ENCODE data around the gene TARS2. TPM values are rescaled to one million over a fixed set of nuclear protein-coding genes. Genes with fewer than 3 reads are reported as not detected.

Gene TARS2
- total and polyA plus RNA-seq, 2 of the 13 experiments (the other 11 are each of a cell fraction or from before 2014, with no cell fraction given) = 21.3 to 22.8 TPM

DNA sequence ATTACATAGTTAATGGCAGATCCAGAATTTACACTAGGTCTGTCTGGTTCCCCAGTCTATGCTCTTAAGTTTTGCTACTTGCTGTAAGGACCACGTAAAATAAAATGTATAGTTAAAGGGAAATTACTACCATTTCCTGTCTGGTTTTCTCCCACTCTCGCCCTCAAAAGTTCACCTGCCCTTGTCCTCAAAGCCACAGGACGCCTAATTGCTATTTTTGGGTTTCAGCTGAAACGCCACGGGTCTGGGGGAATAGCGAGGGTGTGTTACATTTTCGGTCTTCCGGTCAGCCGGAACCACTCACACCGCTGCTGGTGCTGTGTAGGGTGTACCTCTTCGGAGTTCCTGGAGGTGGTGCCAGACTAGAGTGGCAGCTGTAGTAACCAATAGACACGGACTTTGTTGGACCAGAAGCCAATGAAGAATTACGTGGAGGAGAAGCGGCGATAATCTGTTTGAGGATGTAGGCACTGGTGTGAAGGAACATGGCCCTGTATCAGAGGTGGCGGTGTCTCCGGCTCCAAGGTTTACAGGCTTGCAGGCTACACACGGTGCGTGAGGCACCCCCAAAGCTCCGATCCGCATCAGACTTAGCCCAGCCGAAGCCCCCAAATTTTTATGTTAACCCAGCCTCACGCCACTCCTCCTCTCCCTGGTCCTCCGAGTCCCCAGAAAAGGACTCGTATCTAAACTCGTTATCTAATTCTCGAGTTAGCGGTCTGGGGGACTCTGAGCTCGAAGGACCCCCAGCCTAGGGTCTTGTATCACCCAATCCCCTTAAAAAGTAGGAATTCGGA lies at the start of gene TARS2 (continued):
- TF ChIP-seq ZNF503 (CRISPR knock-in tag; IDR thresholded peaks at IDR 0.05) (peak; percentile 43; the same call in 1 of the 2 replicates), ZNF570 (CRISPR knock-in tag; IDR thresholded peaks at IDR 0.05; ENCODE audit: borderline replicate concordance) (no peak), SKI (IDR thresholded peaks at IDR 0.05; ENCODE audit: partially characterized antibody) (peak; percentile 13), RBM22 (optimal IDR thresholded peaks at IDR 0.05; ENCODE audit: low read length) (peak; percentile 80), ZNF75D (CRISPR knock-in tag; IDR thresholded peaks at IDR 0.05; ENCODE audit: borderline replicate concordance) (no peak), MAZ (IDR thresholded peaks at IDR 0.05; ENCODE audit: borderline replicate concordance, low read depth, low read length) (peak; percentile 63; the same call in 1 of the 2 replicates), MAZ (CRISPR knock-in tag; IDR thresholded peaks at IDR 0.05; ENCODE audit: low read depth) (peak; percentile 48; the same call in 1 of the 2 replicates), ZNF891 (CRISPR knock-in tag; IDR thresholded peaks at IDR 0.05) (0 out of 2 replicates have a peak, but pooled peaks have one; percentile 79), ZEB1 (IDR thresholded peaks at IDR 0.05; ENCODE audit: insufficient replicate concordance, low read depth) (peak; percentile 74), ZFY (CRISPR knock-in tag; IDR thresholded peaks at IDR 0.05) (peak; percentile 55), DR1 (CRISPR knock-in tag; IDR thresholded peaks at IDR 0.05) (no peak), IRF2 (CRISPR knock-in tag; IDR thresholded peaks at IDR 0.05) (peak; percentile 86), SIN3A (IDR thresholded peaks at IDR 0.05; ENCODE audit: borderline replicate concordance, low read depth, low read length) (peak; percentile 84; the same call in 1 of the 2 replicates), SRY (CRISPR knock-in tag; IDR thresholded peaks at IDR 0.05) (no peak), ZZZ3 (CRISPR knock-in tag; IDR thresholded peaks at IDR 0.05; ENCODE audit: borderline replicate concordance) (peak; percentile 56; the same call in 1 of the 2 replicates), EEA1 (CRISPR knock-in tag; IDR thresholded peaks at IDR 0.05; ENCODE audit: borderline replicate concordance) (no peak), ZFP62 (CRISPR knock-in tag; IDR thresholded peaks at IDR 0.05) (no peak)
- TF ChIP-seq, protein P1, sequence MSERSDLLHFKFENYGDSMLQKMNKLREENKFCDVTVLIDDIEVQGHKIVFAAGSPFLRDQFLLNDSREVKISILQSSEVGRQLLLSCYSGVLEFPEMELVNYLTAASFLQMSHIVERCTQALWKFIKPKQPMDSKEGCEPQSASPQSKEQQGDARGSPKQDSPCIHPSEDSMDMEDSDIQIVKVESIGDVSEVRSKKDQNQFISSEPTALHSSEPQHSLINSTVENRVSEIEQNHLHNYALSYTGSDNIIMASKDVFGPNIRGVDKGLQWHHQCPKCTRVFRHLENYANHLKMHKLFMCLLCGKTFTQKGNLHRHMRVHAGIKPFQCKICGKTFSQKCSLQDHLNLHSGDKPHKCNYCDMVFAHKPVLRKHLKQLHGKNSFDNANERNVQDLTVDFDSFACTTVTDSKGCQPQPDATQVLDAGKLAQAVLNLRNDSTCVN (CRISPR knock-in tag; IDR thresholded peaks at IDR 0.05; ENCODE audit: borderline replicate concordance) = 0 out of 2 replicates have a peak, but pooled peaks have one; percentile 56
- TF ChIP-seq, protein P2, sequence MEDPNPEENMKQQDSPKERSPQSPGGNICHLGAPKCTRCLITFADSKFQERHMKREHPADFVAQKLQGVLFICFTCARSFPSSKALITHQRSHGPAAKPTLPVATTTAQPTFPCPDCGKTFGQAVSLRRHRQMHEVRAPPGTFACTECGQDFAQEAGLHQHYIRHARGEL (CRISPR knock-in tag; IDR thresholded peaks at IDR 0.05) = no peak
- TF ChIP-seq, protein P3, sequence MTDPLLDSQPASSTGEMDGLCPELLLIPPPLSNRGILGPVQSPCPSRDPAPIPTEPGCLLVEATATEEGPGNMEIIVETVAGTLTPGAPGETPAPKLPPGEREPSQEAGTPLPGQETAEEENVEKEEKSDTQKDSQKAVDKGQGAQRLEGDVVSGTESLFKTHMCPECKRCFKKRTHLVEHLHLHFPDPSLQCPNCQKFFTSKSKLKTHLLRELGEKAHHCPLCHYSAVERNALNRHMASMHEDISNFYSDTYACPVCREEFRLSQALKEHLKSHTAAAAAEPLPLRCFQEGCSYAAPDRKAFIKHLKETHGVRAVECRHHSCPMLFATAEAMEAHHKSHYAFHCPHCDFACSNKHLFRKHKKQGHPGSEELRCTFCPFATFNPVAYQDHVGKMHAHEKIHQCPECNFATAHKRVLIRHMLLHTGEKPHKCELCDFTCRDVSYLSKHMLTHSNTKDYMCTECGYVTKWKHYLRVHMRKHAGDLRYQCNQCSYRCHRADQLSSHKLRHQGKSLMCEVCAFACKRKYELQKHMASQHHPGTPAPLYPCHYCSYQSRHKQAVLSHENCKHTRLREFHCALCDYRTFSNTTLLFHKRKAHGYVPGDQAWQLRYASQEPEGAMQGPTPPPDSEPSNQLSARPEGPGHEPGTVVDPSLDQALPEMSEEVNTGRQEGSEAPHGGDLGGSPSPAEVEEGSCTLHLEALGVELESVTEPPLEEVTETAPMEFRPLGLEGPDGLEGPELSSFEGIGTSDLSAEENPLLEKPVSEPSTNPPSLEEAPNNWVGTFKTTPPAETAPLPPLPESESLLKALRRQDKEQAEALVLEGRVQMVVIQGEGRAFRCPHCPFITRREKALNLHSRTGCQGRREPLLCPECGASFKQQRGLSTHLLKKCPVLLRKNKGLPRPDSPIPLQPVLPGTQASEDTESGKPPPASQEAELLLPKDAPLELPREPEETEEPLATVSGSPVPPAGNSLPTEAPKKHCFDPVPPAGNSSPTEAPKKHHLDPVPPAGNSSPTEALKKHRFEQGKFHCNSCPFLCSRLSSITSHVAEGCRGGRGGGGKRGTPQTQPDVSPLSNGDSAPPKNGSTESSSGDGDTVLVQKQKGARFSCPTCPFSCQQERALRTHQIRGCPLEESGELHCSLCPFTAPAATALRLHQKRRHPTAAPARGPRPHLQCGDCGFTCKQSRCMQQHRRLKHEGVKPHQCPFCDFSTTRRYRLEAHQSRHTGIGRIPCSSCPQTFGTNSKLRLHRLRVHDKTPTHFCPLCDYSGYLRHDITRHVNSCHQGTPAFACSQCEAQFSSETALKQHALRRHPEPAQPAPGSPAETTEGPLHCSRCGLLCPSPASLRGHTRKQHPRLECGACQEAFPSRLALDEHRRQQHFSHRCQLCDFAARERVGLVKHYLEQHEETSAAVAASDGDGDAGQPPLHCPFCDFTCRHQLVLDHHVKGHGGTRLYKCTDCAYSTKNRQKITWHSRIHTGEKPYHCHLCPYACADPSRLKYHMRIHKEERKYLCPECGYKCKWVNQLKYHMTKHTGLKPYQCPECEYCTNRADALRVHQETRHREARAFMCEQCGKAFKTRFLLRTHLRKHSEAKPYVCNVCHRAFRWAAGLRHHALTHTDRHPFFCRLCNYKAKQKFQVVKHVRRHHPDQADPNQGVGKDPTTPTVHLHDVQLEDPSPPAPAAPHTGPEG (CRISPR knock-in tag; IDR thresholded peaks at IDR 0.05) = 0 out of 2 replicates have a peak, but pooled peaks have one; percentile 39
